HG02884 (cell line): Measurements from ENCODE around the gene APOC4.

ENCODE experiments used
- ATAC-seq: cut with Tn5 transposase; IDR thresholded peaks from one replicate; pipeline ENCODE4 v1.9.1; 2021; ENCODE audit warnings: mild to moderate bottlenecking, moderate library complexity; ENCODE audit not compliant: unreplicated experiment

APOC4 gene

DNA sequence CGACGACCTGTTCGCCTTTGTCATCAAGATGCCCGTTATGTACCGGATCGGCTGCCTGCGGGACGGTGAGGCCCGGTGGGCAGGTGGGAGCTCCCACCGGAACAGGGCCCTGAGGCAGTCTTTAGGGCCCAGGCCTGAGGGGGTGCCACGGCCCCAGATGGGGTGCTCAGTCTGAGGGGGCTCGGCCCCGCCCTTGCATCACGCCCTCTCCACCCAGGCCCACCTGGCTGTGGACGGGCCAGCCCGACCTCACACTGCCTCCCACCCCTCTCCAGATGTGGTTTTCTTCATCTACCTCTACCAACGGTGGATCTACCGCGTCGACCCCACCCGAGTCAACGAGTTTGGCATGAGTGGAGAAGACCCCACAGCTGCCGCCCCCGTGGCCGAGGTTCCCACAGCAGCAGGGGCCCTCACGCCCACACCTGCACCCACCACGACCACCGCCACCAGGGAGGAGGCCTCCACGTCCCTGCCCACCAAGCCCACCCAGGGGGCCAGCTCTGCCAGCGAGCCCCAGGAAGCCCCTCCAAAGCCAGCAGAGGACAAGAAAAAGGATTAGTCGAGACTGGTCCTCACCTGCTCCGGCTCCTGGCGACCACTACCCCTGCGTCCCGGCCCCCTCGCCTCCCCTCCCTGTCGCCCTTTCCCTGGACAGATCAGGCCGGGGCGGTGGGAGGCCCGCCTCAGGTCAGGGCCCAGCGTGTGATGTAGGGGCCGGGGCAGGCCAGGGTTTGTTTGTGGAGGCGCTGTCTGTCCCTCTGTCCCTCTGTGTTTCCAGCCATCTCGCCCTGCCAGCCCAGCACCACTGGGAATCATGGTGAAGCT, 50.5 kb downstream of the APOC4 start:
- ATAC-seq = no peak

DNA sequence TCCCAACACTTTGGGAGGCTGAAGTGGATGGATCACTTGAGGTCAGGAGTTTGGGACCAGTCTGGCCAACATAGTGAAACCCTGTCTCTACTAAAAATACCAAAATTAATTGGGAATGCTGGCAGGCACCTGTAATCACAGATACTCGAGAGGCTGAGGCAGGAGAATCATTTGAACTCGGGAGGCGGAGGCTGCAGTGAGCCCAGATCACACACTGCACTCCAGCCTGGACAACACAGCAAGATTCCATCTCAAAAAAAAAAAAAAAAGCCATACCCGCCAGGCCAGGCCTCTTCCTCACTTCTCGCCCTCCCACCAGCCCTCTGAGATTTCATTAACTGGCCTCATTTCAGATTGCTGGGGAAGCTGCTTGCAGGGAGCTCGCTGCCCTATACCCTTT, 51.5 kb downstream of the APOC4 start:
- no peak for ATAC-seq

DNA sequence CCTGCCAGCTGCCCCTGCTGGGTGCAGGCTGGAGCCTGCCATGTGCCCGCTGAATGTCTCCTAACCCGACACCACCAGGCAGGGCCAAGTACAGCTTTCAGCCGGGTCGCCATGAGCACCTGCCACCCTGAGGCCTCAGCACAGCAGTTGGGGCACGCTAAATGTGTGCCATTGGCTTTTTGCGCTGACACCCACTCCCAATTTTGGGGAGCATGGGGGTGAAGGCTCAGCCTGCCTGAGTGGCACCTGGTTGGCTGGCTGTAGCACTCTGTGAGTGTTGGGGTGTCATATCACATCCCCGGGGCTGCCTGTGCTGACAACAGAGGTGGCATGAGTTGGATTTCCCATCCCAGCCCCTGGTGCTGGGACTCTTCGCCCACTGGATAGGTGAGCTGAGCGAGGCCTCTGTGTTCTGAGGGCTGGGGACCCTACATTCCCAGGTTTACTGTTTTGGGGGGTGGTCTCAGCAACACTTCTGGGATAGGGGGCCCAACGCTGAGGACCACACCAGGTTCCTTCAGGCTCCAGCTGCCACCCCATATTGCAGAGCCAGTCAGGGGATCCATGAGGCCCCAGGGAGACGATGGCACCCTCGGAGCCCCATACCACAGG, 52.0 kb downstream of the APOC4 start:
- ATAC-seq = no peak
